H1 (cell line): Measurements from ENCODE around the gene TSHR. TPM values are rescaled to one million over a fixed set of nuclear protein-coding genes. Genes with fewer than 3 reads are reported as not detected.

Experiments used
- ASH2L ChIP-seq: fragments of 200-600, 300-600 bp; sonication (generic); IDR thresholded peaks from one replicate; pipeline ENCODE4 v1.7.1; 2017; ENCODE audit warnings: low read length
- BCL11A ChIP-seq, 2 experiments: IDR thresholded peaks; one replicate each; pipeline ENCODE4 v1.6.1; 2011; ENCODE audit warnings: low read depth in 2 of 2, low read length in 2 of 2, mild to moderate bottlenecking in 2 of 2
- BRCA1 ChIP-seq: IDR thresholded peaks from 2 replicates; pipeline ENCODE4 v1.6.1; 2012; ENCODE audit warnings: low read depth, low read length, improper control_type of control experiment
- CHD7 ChIP-seq: fragments of 300-600 bp; sonication (generic); IDR thresholded peaks from 2 replicates; pipeline ENCODE4 v1.7.1; 2012; ENCODE audit warnings: low read length, moderate library complexity, mild to moderate bottlenecking, inconsistent platforms; ENCODE audit not compliant: insufficient replicate concordance
- E2F6 ChIP-seq: IDR thresholded peaks from 2 replicates; pipeline ENCODE4 v1.6.1; 2012; ENCODE audit warnings: inconsistent platforms
- TAF7 ChIP-seq: optimal IDR thresholded peaks from 2 replicates; pipeline ENCODE3; 2011; ENCODE audit warnings: low read depth, mild to moderate bottlenecking, inconsistent platforms, low read length, moderate library complexity, borderline replicate concordance
- TEAD4 ChIP-seq: IDR thresholded peaks from 2 replicates; pipeline ENCODE4 v1.6.1; 2012; ENCODE audit warnings: low read depth, low read length, inconsistent platforms, mixed read lengths
- polyA plus RNA-seq, 7 experiments: library from polyadenylated mRNA; depleted of rRNA in 3 of 7; stranded (reverse) in 5 of 7; unstranded in 2 of 7; fragments of >200 nt in 5 of 7; fragments of 200-250 nt in 2 of 7; gene quantifications; 1 replicate in 5 of 7; 2 replicates in 1 of 7; 4 replicates in 1 of 7; pipeline versions ENCODE4 v1.2.1 to v1.2.3, GENCODE V29; 2011 to 2013; ENCODE audit warnings: missing spikeins in 2 of 7, mixed read lengths in 2 of 7
- total RNA-seq: library from RNA; stranded (reverse); fragmentation: NEBNext Ultra II Directional; extraction: Animal tissue kit (Norgen Biotek cat#: 25700); gene quantifications from 2 replicates; pipeline ENCODE4 v1.2.1, GENCODE V29; 2021
- TF ChIP-seq, protein P1 (sequence below), 3 experiments: IDR thresholded peaks; 1 replicate in 2 of 3; 2 replicates in 1 of 3; pipeline versions ENCODE4 v1.5.1 to v1.6.1; 2011; ENCODE audit warnings: low read length in 3 of 3, mild to moderate bottlenecking in 3 of 3, inconsistent platforms in 2 of 3, low read depth in 1 of 3, moderate library complexity in 1 of 3; ENCODE audit not compliant: insufficient read depth in 1 of 3; ENCODE audit errors: control extremely low read depth in 1 of 3

The TSHR gene
- total and polyA plus RNA-seq, 2 of the 8 experiments (the other 6 are each of a cell fraction or from before 2014, with no cell fraction given), result 0.27 TPM; not detected in 1

GRCh38 chr14:81033698-81034240 is 78.3 kb downstream of the TSHR start (continued):
- TF ChIP-seq CHD7, result no peak
- TF ChIP-seq, protein P1, sequence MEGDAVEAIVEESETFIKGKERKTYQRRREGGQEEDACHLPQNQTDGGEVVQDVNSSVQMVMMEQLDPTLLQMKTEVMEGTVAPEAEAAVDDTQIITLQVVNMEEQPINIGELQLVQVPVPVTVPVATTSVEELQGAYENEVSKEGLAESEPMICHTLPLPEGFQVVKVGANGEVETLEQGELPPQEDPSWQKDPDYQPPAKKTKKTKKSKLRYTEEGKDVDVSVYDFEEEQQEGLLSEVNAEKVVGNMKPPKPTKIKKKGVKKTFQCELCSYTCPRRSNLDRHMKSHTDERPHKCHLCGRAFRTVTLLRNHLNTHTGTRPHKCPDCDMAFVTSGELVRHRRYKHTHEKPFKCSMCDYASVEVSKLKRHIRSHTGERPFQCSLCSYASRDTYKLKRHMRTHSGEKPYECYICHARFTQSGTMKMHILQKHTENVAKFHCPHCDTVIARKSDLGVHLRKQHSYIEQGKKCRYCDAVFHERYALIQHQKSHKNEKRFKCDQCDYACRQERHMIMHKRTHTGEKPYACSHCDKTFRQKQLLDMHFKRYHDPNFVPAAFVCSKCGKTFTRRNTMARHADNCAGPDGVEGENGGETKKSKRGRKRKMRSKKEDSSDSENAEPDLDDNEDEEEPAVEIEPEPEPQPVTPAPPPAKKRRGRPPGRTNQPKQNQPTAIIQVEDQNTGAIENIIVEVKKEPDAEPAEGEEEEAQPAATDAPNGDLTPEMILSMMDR (IDR thresholded peaks at IDR 0.05; ENCODE audit: control extremely low read depth in 1 of 3, insufficient read depth in 1 of 3, low read depth in 1 of 3, low read length in 3 of 3), result no peak
- TF ChIP-seq TAF7, result no peak
- TF ChIP-seq ASH2L, result no peak
- no peak for TF ChIP-seq BCL11A (IDR thresholded peaks at IDR 0.05; ENCODE audit: low read depth in 2 of 2, low read length in 2 of 2)
- no peak for TF ChIP-seq E2F6
- no peak for TF ChIP-seq BRCA1
- TF ChIP-seq TEAD4, result no peak
